ENCODE results near the gene GPATCH1.
"Not testable (repeated sequence)": the region's sequence is repeated elsewhere in the genome, so short reads cannot be mapped to it uniquely, and the experiment has no call there.

GPATCH1 gene

DNA sequence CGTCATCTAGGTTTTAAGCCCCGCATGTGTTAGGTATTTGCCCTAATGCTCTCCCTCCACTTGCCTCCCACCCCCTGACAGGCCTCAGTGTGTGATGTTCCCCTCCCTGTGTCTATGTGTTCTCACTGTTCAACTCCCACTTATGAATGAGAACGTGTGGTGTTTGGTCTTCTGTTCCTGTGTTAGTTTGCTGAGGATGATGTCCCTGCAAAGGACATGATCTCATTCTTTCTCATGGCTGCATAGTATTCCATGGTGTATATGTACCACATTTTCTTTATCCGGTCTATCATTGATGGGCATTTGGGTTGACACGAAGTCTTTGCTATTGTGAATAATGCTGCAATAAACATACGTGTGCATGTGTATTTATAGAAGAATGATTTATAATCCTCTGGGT, 73.3 kb downstream of the GPATCH1 start:
- not testable (repeated sequence) for DNase-seq (ENCODE audit: low read depth in 2 of 3, low spot score in 1 of 3)

DNA sequence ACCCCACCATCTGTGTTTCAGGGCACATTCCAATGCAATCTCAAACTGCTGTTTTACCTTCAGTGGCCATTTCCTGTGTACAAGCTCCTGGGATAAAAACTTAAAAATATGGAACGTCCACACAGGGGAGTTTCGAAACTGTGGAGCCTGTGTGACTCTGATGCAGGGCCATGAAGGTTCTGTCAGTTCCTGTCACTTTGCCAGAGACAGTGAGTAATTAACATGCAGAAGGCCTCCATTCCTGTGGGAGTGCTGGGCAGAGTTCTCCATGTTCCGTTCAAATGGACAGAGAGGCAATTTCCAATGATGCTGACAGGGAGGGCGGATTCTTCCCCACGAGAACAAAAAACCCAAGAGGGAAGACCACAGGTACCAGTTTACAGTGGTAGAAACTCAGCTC, 75.4 kb downstream of the GPATCH1 start:
- no peak for DNase-seq (ENCODE audit: low read depth in 2 of 3, low spot score in 1 of 3)

GRCh38 chr19:33157906-33158305, 76.9 kb downstream of the GPATCH1 start:
- DNase-seq (ENCODE audit: low read depth in 2 of 3, low spot score in 1 of 3), result no peak

DNA sequence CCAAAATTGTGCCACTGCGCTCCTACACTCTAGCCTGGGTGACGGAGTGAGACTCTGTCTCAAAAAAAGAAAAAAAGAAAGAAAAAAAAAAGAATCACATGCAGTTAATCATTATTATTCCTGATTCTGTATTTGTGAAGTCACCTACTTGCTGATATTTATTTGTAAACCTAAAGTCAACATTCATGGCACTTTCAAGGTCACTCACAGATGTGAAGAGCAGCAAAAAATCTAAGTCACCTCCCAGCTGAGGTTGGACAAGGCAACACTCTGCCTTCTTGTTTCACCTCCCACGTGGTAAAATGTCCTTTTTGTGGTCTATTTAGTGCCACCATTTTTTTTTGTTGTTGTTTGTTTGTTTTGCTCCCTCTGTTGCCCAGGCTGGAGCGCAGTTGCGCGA, 77.4 kb downstream of the GPATCH1 start:
- no peak for DNase-seq (ENCODE audit: low read depth in 2 of 3, low spot score in 1 of 3)

- no peak for DNase-seq (ENCODE audit: low read depth in 2 of 3, low spot score in 1 of 3)
These were observed 78.2 kb downstream of the GPATCH1 start for GRCh38 chr19:33159149-33159548.

DNA sequence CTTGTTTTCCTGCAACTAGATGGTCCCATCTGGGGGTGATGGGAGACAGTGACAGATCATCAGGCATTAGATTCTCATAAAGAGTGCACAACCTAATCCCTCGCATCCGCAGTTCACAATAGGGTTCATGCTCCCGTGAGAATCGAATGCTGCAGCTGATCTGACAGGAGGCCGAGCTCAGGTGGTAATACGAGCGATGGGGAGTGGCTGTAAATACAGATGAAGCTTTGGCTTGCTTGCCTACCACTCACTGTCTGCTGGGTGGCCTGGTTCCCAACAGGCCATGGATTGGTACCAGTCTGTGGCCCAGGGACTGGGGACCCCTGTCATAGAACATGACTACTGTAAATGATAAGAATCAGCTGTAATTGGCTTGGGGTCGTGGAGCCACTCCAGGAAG, 78.9 kb downstream of the GPATCH1 start:
- no peak for DNase-seq (ENCODE audit: low read depth in 2 of 3, low spot score in 1 of 3)

GRCh38 chr19:33161201-33161600, 80.2 kb downstream of the GPATCH1 start:
- DNase-seq (ENCODE audit: low read depth in 2 of 3, low spot score in 1 of 3), result no peak

DNA sequence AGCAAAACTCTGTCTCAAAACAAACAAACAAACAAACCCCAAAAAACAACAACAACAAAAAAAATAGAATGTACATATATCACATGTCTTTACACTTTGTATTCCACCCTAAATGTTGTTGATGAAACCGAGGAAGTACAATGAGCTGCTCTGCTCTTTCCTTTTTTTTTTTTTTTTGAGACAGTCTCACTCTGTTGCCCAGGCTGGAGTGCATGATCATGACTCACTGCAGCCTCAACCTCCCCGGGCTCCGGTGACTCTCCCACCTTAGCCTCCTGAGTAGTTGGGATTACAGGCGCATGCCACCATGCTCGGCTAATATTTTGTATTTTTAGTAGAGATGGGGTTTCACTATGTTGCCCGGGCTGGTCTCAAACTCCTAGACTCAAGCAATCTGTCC, 82.5 kb downstream of the GPATCH1 start:
- no peak for DNase-seq (ENCODE audit: low read depth in 2 of 3, low spot score in 1 of 3)

GRCh38 chr19:33166037-33166436, 85.1 kb downstream of the GPATCH1 start:
- not testable (repeated sequence) for DNase-seq (ENCODE audit: low read depth in 2 of 3, low spot score in 1 of 3)

- DNase-seq (ENCODE audit: low read depth in 2 of 3, low spot score in 1 of 3), result no peak
These were observed 86.5 kb downstream of the GPATCH1 start for GRCh38 chr19:33167438-33167837.

DNA sequence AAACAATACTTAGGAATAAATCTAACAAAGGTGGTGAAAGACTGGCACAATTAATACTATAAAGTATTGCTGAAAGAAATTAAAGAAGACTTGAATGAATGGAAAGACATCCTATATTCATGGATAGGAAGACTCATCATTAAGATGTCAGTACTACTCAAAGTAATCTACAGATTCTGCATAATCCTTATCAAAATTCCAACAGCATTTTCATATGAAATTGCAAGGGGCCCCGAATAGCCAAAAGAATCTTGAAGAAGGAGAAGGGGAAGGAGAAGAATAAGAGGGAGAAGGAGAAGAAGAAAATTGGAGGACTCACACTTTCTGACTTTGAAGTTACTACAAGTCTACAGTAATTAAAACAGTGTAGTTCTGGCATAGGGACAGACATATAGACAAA, 87.5 kb downstream of the GPATCH1 start:
- DNase-seq (ENCODE audit: low read depth in 2 of 3, low spot score in 1 of 3), result no peak

DNA sequence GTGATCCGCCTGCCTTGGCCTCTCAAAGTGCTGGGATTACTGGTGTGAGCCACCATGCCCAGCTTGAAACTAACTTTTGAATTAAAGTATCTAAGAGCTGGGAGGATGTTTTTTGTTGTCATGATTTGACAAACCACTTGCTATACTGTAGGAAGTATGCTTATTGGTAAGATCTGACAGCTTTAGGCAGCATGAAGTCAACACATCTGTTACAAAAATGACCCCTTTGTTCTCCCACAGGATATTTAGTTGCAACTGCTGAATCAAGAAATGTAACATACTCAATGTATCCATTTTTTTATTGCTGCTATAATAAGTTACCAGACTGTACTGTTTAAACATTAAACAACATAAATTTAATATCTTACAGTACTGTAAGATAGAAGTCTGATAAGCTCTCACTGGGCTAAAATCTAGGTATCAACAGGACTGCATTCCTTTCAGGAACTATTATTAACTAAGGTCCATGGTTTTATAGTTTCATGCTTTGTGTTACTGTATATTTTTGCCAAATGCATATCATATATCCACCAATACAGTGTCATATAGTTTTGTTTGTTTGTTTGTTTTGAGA, 90.3 kb downstream of the GPATCH1 start:
- DNase-seq (ENCODE audit: low read depth in 2 of 3, low spot score in 1 of 3), result no peak

- no peak for DNase-seq (ENCODE audit: low read depth in 2 of 3, low spot score in 1 of 3)
These were observed 91.0 kb downstream of the GPATCH1 start for GRCh38 chr19:33171916-33172359.

DNA sequence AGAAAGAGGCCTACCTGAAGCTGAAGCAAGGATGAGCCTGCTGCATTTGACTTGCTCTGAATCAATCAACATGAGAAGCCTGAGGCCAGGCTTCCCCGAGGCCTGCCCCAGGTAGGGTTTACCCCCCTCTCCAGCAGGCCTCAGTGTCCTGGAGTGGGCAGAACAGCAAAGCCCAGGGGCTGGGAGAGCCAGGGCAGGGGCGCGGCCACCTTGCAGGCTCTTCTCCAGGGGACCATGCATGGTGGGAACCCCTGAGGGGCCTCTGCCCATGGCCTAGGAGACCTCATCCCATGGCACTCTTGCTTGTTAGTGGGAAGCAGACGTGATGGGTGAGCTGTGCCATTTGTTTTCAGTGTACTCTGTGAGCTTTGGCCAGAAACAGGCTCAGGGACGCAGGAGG, 93.2 kb downstream of the GPATCH1 start:
- DNase-seq (ENCODE audit: low read depth in 2 of 3, low spot score in 1 of 3), result no peak

DNA sequence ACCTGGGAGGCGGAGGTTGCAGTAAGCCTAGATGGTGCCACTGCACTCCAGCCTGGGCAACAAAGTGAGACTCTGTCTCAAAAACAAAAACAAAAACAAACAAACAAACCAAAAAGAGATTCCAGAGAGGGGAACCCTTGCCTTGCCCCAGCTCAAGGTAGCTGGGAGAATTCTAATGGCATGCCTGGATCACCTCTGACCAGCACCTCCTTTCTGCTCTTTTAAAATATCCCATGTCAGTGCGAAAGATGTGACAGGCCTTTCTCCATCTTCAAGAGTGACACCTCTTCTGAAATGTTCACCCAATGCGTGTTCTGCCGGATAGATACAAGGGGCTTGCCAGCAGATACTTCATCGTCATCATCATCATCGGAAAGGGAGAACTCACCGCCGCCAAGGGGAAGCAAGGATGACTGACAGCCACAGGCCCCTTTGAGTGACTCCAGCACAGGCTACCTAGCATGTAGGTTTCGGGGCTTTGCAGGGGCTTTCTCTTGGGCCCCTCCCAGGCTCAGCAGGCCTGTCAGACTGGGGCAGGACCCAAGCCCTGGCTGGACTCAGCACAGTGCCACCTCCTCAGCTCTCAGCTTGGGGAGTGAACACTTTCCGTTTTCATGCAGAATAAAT, 94.3 kb downstream of the GPATCH1 start:
- DNase-seq (ENCODE audit: low read depth in 2 of 3, low spot score in 1 of 3), result no peak

DNA sequence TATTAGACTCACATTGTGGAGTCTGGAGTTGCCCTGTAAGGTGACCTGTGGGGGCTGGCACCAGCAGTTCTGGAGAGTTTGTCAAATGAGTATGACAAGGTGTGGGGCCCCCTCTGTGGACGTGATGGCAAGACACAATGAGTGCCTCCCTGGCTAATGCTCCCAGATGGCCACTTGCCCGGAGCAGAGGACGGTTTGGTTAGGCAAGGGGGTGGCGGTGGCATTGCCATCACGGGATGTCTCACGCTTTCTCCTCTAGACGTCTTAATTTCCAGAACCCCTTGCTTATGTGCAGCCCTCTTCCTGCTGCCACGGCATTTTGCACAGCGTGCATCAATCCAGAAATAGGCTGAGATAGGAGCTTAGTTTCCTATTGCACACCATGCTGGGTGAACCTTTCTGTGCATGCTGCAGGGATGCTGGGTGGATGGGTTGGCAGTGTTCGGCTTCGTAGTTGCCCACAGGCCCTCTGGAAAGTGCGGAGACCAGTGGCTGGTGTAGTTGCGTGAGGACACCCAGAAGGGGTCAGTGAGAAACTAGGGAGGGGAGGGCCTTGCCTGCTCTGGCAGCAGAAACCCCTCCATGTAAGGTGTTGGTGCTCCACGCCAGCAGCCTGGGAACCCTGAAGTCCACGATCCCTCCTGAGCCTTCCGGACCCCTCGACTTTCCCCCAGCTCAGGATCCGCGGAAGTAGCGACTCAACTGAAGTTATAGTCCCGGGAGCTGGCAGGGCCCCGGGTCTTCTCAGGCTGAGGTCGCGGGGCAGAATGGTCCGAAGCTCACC, 95.1 kb downstream of the GPATCH1 start:
- DNase-seq (ENCODE audit: low read depth in 2 of 3, low spot score in 1 of 3), result peak in 1 of 3 donors; percentile 15

- DNase-seq (ENCODE audit: low read depth in 2 of 3, low spot score in 1 of 3), result peak; percentile 96 to 98 (median 97)
These were observed 95.9 kb downstream of the GPATCH1 start for GRCh38 chr19:33176670-33177416.

GRCh38 chr19:33177417-33177979, 96.5 kb downstream of the GPATCH1 start:
- DNase-seq (ENCODE audit: low read depth in 2 of 3, low spot score in 1 of 3), result peak in 1 of 3 donors; percentile 44

Data from stimulated activated CD4-positive, alpha-beta T cell treated with anti-CD3 and anti-CD28 coated beads, Interleukin-12 subunit alpha, Interleukin-12 subunit beta, amount 100 ng/mL, for 48 hours (primary cell).